Effector memory CD8-positive, alpha-beta T cell (primary cell): ENCODE measurements around the gene RNF223.
"Not testable (repeated sequence)": the region's sequence is repeated elsewhere in the genome, so short reads cannot be mapped to it uniquely, and the experiment has no call there.

Experiments used
- ATAC-seq: fragments of 150-1000 bp; cut with Tn5 transposase; replicated peaks from 2 replicates; pipeline ENCODE4 v1.10.0; 2021; ENCODE audit warnings: mild to moderate bottlenecking, moderate library complexity
- DNase-seq, 3 experiments: peaks; one replicate each; pipeline ENCODE4 v3.0.0; 2021
- H3K27ac Mint-ChIP-seq, 2 donors: one replicate each; pipeline ENCODE4 v1.8.0; 2022; ENCODE audit warnings: mild to moderate bottlenecking in 2 of 2, mixed read lengths in 2 of 2, moderate library complexity in 2 of 2
- H3K27me3 Mint-ChIP-seq, 2 donors: one replicate each; pipeline ENCODE4 v1.8.0; 2022; ENCODE audit warnings: mixed read lengths in 2 of 2
- H3K36me3 Mint-ChIP-seq: one replicate; pipeline ENCODE4 v1.8.0; 2022; ENCODE audit warnings: mild to moderate bottlenecking, moderate library complexity, mixed read lengths; ENCODE audit not compliant: insufficient read depth
- H3K4me1 Mint-ChIP-seq, 2 donors: one replicate each; pipeline ENCODE4 v1.8.0; 2022; ENCODE audit warnings: low read depth in 2 of 2, mixed read lengths in 2 of 2
- H3K4me3 Mint-ChIP-seq, 2 donors: one replicate each; pipeline ENCODE4 v1.8.0; 2022; ENCODE audit warnings: mild to moderate bottlenecking in 2 of 2, mixed read lengths in 2 of 2, moderate library complexity in 2 of 2
- H3K9me3 Mint-ChIP-seq, 2 donors: one replicate each; pipeline ENCODE4 v1.8.0; 2022; ENCODE audit warnings: mixed read lengths in 2 of 2

Gene RNF223

DNA sequence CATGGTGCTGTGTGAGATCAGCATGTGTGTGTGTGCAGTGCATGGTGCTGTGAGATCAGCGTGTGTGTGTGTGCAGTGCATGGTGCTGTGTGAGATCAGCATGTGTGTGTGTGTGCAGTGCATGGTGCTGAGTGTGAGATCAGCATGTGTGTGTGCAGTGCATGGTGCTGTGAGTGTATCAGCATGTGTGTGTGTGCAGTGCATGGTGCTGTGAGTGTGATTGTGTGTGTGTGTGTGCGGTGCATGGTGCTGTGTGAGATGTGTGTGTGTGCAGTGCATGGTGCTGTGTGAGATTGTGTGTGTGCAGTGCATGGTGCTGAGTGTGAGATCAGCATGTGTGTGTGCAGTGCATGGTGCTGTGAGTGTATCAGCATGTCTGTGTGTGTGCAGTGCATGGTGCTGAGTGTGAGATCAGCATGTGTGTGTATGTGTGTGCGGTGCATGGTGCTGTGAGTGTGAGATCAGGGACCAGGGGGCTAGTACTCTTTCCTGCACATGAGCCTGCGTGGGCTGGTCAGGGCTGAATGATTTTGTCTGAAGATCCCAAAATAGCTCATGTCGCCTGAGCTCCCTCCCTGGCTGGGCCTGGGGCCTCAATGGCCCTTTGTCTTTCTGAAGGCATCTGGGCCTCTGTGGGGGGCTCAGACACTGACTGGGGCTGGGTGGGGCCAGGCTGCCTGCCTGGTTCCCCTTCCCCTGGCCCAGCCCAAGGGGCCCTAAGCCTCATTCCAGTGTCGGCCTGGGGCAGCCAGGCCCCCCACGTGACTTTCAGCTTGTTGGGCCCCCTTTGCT is 43.0 kb downstream of the RNF223 start:
- DNase-seq, H3K36me3 Mint-ChIP-seq, H3K4me1 Mint-ChIP-seq, H3K9me3 Mint-ChIP-seq, H3K4me3 Mint-ChIP-seq, H3K27ac Mint-ChIP-seq, ATAC-seq: not testable (repeated sequence)
- H3K27me3 Mint-ChIP-seq: peaks cover 19 to 28% of the 10 kb centered on the region in 2 donors

DNA sequence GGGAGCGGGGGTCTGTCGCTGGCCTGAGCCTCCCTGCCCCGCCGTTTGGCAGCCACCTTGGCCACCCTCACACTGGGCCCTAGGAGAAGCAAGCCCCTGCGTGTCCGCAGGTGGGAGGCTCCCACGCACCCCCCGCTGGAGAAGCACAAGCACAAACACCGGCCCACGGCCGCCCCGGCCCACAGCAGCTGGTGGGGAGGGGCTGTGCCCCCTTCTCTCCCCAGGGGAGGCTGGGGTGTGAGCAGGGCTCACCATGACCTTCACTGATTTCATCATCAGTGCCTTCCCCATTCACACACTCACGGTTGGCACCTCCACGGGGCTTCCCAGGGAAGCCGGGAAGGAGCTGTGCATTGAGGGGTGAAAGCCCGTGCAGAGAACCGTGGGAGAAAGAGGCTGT is 46.3 kb downstream of the RNF223 start:
- H3K4me1 Mint-ChIP-seq: peaks cover 4 to 6% of the 10 kb centered on the region in 2 donors
- peaks cover 3% of the 10 kb centered on the region for H3K36me3 Mint-ChIP-seq
- no peaks in the 10 kb centered on the region for H3K9me3 Mint-ChIP-seq
- no peak overlapping the region for H3K27ac Mint-ChIP-seq
- peaks cover 13 to 21% of the 10 kb centered on the region in 2 donors for H3K27me3 Mint-ChIP-seq
- DNase-seq (no peak), ATAC-seq (no peak)
- no peak overlapping the region for H3K4me3 Mint-ChIP-seq

DNA sequence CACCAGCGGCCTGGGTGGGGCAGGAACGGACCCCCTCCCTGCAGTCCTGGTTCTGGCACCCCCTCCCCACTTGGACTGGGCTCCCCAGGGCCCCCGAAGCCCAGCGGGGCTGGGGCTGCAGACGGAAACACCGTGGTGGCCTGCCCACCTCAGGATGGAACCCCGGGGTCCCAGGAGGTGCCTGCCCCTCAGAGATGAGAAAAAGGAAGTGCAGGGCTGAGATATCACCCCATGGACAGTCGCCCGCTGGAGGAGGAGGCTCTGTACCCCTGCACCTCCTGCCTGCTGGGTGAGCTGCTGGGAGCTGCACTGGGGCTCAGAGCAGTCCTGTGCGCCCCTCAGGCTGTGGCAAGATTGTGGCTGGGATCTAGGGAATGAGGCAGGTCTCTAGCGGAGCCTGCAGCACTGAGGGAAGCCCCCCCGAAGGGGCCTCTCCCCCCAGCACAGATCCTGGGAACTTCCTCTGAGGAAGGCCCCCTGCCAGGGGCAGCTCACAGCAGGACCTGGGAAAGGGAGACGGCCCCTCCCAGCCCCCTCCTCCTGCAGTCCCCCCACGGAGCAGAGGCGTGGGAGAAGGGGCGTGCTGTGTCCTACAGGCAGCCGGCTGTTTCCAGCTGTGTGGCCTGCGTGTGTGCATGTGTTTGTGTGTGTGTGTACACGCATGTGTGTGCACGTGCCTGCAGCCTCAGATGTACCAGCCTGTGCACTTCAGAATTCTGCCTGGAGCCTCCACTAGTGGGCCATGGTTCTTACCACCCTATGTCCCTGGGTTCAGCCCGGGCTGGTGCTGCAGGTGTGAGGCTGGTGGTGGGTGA is 47.3 kb downstream of the RNF223 start:
- ATAC-seq: no peak
- H3K27me3 Mint-ChIP-seq: peaks cover 5 to 20% of the 10 kb centered on the region in 2 donors
- peaks cover 3% of the 10 kb centered on the region for H3K36me3 Mint-ChIP-seq
- H3K27ac Mint-ChIP-seq: no peak overlapping the region
- no peak overlapping the region for H3K4me3 Mint-ChIP-seq
- DNase-seq: no peak
- no peaks in the 10 kb centered on the region for H3K9me3 Mint-ChIP-seq
- no peaks in the 10 kb centered on the region for H3K4me1 Mint-ChIP-seq

DNA sequence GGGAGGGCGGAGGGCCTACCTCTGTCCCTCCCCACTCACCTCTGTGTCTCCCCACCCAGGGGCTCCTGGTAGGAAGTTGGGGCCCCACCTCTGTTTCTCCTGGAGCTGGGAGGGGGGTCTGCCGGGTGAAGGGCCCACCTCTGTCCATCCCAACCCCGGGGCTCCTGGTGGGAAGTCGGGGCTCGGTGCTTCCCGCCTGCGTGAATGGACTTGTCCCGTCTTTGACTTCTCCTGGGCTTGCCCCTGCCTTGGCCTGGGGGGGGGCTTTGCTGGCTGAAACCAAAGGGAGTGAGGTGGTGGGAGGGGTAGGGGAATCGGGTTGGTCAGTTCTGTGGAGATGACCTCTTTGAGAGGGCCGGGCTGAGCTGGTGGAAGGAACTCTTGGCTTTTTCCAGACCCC is 48.4 kb downstream of the RNF223 start:
- H3K36me3 Mint-ChIP-seq: peaks cover 3% of the 10 kb centered on the region
- ATAC-seq (no peak), DNase-seq (no peak)
- H3K9me3 Mint-ChIP-seq: no peaks in the 10 kb centered on the region
- H3K27ac Mint-ChIP-seq: no peak overlapping the region
- no peak overlapping the region for H3K4me3 Mint-ChIP-seq
- H3K27me3 Mint-ChIP-seq: peaks cover 4 to 17% of the 10 kb centered on the region in 2 donors
- no peaks in the 10 kb centered on the region for H3K4me1 Mint-ChIP-seq

DNA sequence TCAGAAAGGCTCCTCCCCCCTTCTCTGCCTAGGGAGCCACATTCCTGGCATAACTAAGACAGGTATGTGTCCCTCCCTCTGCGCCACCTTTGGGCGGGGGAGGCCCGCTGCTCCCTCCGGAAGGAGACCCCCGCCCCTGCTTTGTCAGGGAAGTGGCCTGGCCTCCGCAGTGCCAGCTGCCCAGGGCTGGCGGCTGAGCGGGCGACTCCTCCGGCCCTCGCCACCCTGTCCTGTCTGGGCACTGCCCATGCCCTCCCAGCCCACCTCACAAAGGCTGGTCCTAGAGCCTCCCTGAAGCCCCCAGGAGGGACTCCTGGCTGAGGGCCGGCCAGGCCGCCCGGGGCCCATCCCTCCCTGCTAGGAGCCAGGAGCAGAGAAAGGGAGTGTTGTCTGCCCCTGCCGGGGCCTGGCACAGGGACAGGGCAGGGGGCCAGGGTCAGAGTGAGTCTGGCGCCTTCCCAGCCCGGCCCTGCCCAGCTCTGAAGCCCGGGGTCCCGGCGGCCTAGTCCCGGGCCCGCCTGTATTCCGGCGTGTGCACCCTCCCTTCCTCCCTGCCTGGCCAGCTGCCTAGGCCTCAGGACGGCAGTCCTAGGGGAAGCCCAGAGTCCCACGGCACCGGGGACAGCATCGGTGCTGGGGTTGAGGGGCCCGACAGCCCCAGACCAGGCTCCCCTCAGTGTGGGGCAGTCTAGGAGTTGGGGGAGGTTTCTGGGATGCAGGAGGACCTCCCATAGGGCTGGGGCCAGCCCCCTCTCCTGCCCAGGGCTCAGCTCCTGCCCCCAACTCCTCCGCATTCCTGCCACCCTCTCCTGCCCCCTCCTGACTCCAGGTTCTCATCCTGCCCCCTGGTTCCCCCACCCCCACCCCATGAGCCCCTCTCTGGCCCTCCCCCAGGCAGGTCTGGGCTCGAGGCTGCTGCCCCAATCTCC is 49.1 kb downstream of the RNF223 start:
- H3K36me3 Mint-ChIP-seq: peaks cover 3% of the 10 kb centered on the region
- H3K27me3 Mint-ChIP-seq: peaks cover 4 to 17% of the 10 kb centered on the region in 2 donors
- H3K27ac Mint-ChIP-seq: no peak overlapping the region
- ATAC-seq: no peak
- no peak overlapping the region for H3K4me3 Mint-ChIP-seq
- no peak for DNase-seq
- H3K4me1 Mint-ChIP-seq: no peaks in the 10 kb centered on the region
- H3K9me3 Mint-ChIP-seq: no peaks in the 10 kb centered on the region

DNA sequence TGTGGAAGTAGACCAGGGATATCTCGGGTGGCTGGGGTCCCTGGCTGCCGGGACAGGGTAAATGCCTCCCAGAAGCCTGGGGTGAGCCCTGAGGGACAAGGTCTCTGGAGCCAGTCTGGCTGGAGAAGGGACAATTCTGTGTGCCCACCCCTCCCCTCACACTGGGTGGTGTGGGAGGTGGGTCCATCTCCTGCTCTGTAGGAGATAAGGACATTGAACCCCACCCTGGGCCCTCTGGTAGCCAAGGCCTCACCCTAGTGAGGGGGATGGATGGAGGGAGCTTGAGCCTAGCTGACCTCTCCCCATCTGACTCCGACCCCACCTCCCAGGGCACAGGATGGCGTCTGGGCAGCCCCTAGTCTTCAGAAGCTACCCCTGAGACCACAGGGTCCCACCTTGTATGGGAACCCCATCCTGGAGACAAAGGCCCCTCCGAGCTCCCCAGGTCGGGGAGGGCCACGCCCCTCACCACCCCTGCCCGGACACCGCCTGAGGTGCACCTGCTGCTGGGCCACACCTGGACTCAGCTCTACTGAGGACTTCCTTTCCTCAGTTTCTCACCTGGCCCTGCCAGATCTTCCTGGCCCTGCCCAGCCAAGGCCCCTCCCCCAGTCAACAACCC is 49.8 kb downstream of the RNF223 start:
- no peak overlapping the region for H3K4me3 Mint-ChIP-seq
- no peak overlapping the region for H3K27ac Mint-ChIP-seq
- no peak for DNase-seq
- peaks cover 3% of the 10 kb centered on the region for H3K36me3 Mint-ChIP-seq
- no peaks in the 10 kb centered on the region for H3K4me1 Mint-ChIP-seq
- peaks cover 4 to 17% of the 10 kb centered on the region in 2 donors for H3K27me3 Mint-ChIP-seq
- no peak for ATAC-seq
- H3K9me3 Mint-ChIP-seq: no peaks in the 10 kb centered on the region

DNA sequence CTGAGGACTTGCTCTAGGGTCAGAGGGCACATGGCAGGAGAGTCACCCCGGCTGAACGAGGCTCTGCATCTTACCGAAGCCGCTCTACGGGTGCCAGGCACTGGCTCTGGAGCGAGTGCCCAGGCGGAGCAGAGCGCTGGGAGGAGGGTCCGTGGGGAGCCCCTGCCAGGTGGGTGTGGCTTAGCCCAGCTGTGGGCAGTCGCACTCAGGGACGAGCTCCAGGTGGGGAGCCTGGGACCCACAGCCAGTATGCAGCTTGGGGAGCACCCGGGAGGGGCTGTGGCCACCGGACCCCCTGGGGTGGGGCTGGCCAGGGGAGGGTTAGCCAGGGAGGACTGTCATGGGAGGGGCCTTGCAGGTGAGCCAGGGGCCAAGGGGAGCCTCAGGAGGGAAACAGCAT is 50.4 kb downstream of the RNF223 start:
- Mint-ChIP-seq H3K9me3 (no peaks in the 10 kb centered on the region), H3K4me1 (no peaks in the 10 kb centered on the region), H3K27ac (no peak overlapping the region), H3K36me3 (peaks cover 3% of the 10 kb centered on the region), H3K4me3 (no peak overlapping the region), H3K27me3 (peaks cover 4 to 17% of the 10 kb centered on the region in 2 donors)
- ATAC-seq: no peak
- no peak for DNase-seq

DNA sequence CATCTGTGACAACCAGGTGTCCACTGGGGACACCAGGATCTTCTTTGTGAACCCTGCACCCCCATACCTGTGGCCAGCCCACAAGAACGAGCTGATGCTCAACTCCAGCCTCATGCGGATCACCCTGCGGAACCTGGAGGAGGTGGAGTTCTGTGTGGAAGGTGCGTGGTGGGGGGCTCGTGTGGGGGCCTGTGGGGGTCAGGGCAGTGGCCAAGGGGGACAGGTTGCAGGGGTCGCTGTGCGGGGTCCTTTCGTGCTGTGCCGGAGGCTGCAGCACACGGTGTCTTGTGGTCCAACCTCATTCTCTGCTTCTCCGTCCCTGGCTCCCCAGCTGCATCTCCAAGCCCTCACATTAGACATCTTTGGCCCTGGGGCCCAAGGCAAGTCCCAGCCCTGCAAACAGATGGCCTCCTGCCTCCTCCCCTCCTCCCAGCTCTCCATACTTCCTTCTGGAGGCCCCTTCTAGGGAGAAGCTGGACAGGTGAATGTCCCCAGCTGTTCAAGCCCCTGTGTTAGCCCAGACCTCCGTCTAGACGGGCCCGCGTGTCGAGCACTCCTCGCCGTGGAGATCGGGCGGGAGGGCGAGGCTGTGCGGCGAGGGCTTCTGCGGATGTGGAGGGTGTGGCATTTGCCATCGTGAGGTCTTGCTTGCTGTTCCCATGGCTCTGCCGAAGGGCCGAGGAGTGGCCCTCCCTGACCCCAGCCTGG is 51.6 kb downstream of the RNF223 start:
- Mint-ChIP-seq H3K27me3 (peaks cover 4 to 17% of the 10 kb centered on the region in 2 donors), H3K27ac (peak overlapping the region in 1 of 2 donors; percentile 53), H3K9me3 (no peaks in the 10 kb centered on the region), H3K4me1 (peaks cover 0 to under 1% of the 10 kb centered on the region in 2 donors), H3K4me3 (peak overlapping the region; percentile 20 to 38), H3K36me3 (peaks cover 3% of the 10 kb centered on the region)
- DNase-seq (no peak), ATAC-seq (no peak)

DNA sequence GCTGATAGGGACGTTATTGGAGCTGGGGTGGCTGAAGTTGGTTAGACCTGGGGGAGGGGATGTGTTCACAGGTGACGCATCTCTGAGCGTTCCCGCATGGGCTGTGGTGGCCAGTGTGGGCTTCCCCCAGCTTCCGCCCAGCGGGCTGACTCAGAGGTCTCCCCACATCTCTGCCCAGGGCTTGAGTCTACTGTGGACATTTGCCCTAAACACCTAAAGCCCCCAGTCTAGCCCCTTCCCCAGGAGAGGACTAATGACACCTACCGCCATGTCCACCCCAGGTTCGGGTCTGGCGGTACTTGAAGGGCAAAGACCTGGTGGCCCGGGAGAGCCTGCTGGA is 52.2 kb downstream of the RNF223 start:
- H3K4me3 Mint-ChIP-seq: no peak overlapping the region
- H3K4me1 Mint-ChIP-seq: peaks cover 0 to 5% of the 10 kb centered on the region in 2 donors
- H3K9me3 Mint-ChIP-seq: no peaks in the 10 kb centered on the region
- H3K27me3 Mint-ChIP-seq: peaks cover 4 to 17% of the 10 kb centered on the region in 2 donors
- H3K36me3 Mint-ChIP-seq: peaks cover 3% of the 10 kb centered on the region
- H3K27ac Mint-ChIP-seq: no peak overlapping the region
- DNase-seq: no peak
- no peak for ATAC-seq

DNA sequence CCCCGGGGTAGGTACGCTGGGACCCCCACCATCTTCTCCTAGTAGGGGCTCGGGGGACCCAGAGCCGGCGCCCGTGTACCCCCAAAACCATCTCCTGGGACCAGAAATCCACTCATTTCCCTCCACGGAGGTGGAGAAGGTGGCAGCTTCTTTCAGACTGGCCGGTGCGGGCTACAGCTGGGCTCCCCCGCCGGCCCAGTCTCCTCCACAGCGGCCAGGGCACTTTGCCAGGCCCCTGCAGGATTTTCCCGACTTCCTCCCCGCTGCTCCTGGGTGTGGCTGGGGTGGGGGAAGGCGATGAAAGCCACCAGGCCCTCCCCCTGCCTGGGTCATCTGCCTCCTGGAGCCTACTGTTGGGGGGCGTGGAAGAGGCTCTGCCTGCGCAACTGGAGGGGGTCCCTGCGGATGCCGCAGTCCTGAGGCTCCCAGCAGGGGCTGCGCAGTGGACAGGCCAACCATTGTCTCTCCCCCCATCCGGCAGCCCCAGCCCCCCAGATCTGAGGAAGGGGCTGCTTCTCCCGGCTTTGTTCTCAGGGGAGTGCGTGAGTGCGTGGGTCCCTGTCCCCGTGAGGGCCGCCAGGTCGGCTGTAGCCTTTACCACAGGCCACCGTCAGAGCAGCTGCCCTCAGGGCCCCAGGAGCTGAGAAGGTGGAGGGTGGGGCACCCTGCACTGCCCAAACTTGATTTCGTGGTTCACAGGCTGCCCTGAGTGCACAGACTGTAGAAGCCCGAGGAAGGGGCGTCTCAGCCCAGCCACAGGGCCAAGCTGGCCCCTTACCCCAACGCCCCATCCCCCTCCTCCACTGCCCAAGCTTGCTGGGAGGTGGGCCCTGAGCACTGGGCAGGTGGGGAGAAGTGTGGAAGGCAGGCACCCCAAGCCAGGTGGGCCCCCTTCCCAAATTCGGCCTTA is 52.8 kb downstream of the RNF223 start:
- ATAC-seq (no peak), DNase-seq (no peak)
- H3K36me3 Mint-ChIP-seq: peaks cover 3% of the 10 kb centered on the region
- peaks cover 0 to 5% of the 10 kb centered on the region in 2 donors for H3K4me1 Mint-ChIP-seq
- H3K4me3 Mint-ChIP-seq: peak overlapping the region; percentile 60 to 62
- peaks cover 4 to 17% of the 10 kb centered on the region in 2 donors for H3K27me3 Mint-ChIP-seq
- no peak overlapping the region for H3K27ac Mint-ChIP-seq
- H3K9me3 Mint-ChIP-seq: no peaks in the 10 kb centered on the region
